Activated CD4-positive, alpha-beta T cell treated with anti-CD3 and anti-CD28 coated beads, Interleukin-2, amount 50 U/mL, for 24 hours (primary cell): ENCODE measurements around the gene OR10H5.
"Not testable (repeated sequence)": the region's sequence is repeated elsewhere in the genome, so short reads cannot be mapped to it uniquely, and the experiment has no call there.

ENCODE experiments used
- DNase-seq, 2 donors: peaks; one replicate each; pipeline ENCODE4 v3.0.0-alpha.2; 2020; ENCODE audit warnings: low read depth in 1 of 2, low spot score in 1 of 2

The OR10H5 gene

GRCh38 chr19:15843203-15843893 lies 55.9 kb downstream of the OR10H5 start:
- DNase-seq, result no peak

GRCh38 chr19:15843894-15844222 lies 56.4 kb downstream of the OR10H5 start:
- DNase-seq, result not testable (repeated sequence)

DNA sequence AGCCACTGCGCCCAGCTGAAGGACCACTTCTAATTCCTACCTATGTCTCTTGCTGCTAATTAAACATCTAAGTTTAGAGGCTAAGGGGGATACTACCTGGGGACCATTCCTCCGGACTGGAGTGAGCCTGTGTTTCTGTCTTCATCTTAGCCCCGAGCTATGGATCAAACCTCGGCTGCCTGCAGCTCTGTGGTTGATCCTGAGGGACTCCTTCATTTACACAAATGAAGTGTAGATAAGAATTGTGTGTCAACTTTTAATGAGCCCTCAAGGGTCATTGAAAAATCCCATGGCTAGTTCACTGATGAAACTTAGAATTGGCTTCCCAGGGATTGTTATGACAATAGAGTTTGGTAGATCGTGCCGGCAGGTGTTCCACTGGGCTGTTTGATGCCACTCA lies 59.5 kb downstream of the OR10H5 start:
- DNase-seq, result no peak

GRCh38 chr19:15850385-15850784 lies 62.9 kb downstream of the OR10H5 start:
- no peak for DNase-seq
